ENCODE data around the gene PLXNA4. TPM values are rescaled to one million over a fixed set of nuclear protein-coding genes. Genes with fewer than 3 reads are reported as not detected.
A peak's percentile ranks its signal among the peaks of the same experiment; 100 is the strongest.

The PLXNA4 gene
- total and polyA plus RNA-seq, 2 experiments from 2014 or later: 0.32 TPM; not detected in 1

DNA sequence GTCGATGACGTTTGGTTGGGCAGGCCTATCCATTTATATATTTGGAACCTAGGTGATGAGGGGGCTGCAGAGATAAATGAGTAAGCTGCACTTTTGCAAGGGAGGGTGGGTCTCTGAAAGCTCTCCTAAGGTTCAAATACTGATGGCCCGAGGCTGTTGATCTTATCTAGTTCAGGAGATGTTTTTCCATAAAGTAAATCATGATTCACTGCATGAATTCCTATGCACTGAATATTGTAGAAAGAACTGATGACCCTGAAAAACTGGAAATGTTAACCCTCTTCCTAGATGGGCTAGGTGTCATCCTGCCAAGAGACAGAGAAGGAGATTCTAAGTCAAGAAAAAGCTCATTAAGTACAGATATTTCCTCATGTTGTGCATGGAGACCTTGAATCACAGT lies 459.9 kb downstream of the PLXNA4 start:
- H3K27me3 ChIP-seq (replicated peaks; ENCODE audit: insufficient read depth): no peaks in the 10 kb centered on the region
- peaks cover 20% of the 10 kb centered on the region for H3K4me1 ChIP-seq (ENCODE audit: insufficient read depth)
- no peak overlapping the region for H3K4me2 ChIP-seq (ENCODE audit: unreplicated experiment)
- H2AFZ ChIP-seq: no peak overlapping the region
- no peaks in the 10 kb centered on the region for H3K9me3 ChIP-seq (ENCODE audit: low read depth)
- H3F3A ChIP-seq (ENCODE audit: insufficient read depth): peaks cover 17% of the 10 kb centered on the region
- TF ChIP-seq EZH2 (IDR thresholded peaks at IDR 0.05; ENCODE audit: insufficient read depth, poor library complexity, severe bottlenecking) (no peak), EZH2phosphoT487 (IDR thresholded peaks at IDR 0.05; ENCODE audit: insufficient read depth, low read depth) (no peak)
- DNase-seq: peak; percentile 69
- no peaks in the 10 kb centered on the region for H3K36me3 ChIP-seq (ENCODE audit: low read depth)
- H3K4me3 ChIP-seq: no peak overlapping the region
- 27 to 33% methylated on average over 3 of the region's 3 CpGs for WGBS, 2 experiments (ENCODE audit: low coverage in 1 of 2, low lambda C conversion rate in 2 of 2, missing lambda C conversion rate in 2 of 2)
- H3K9me2 ChIP-seq (ENCODE audit: insufficient read depth): no peaks in the 10 kb centered on the region
- in situ Hi-C loops (cut with MboI): no loop called here
- H3K79me2 ChIP-seq (ENCODE audit: insufficient read depth): no peaks in the 10 kb centered on the region
- H3K9ac ChIP-seq: no peak overlapping the region
- H4K20me1 ChIP-seq (ENCODE audit: insufficient read depth): no peaks in the 10 kb centered on the region
- peak overlapping the region; percentile 55 for H3K27ac ChIP-seq

- in situ Hi-C loops (cut with MboI): no loop called here
- Histone ChIP-seq H3K9ac (no peak overlapping the region), H4K20me1 (ENCODE audit: insufficient read depth) (no peaks in the 10 kb centered on the region), H3K9me2 (ENCODE audit: insufficient read depth) (no peaks in the 10 kb centered on the region), H3K27ac (0 out of 2 replicates have a peak overlapping the region, but pooled peaks have one; percentile 55), H3F3A (ENCODE audit: insufficient read depth) (peaks cover 17% of the 10 kb centered on the region), H3K4me2 (ENCODE audit: unreplicated experiment) (no peak overlapping the region), H3K36me3 (ENCODE audit: low read depth) (no peaks in the 10 kb centered on the region), H3K9me3 (ENCODE audit: low read depth) (no peaks in the 10 kb centered on the region), H3K27me3 (replicated peaks; ENCODE audit: insufficient read depth) (no peaks in the 10 kb centered on the region), H2AFZ (no peak overlapping the region), H3K4me1 (ENCODE audit: insufficient read depth) (peaks cover 20% of the 10 kb centered on the region), H3K4me3 (no peak overlapping the region), H3K79me2 (ENCODE audit: insufficient read depth) (no peaks in the 10 kb centered on the region)
- 95 to 96% methylated on average over 2 of the region's 2 CpGs for WGBS, 2 experiments (ENCODE audit: low coverage in 1 of 2, low lambda C conversion rate in 2 of 2, missing lambda C conversion rate in 2 of 2)
- TF ChIP-seq EZH2phosphoT487 (IDR thresholded peaks at IDR 0.05; ENCODE audit: insufficient read depth, low read depth) (no peak), EZH2 (IDR thresholded peaks at IDR 0.05; ENCODE audit: insufficient read depth, poor library complexity, severe bottlenecking) (no peak)
- no peak for DNase-seq
These were observed 460.5 kb downstream of the PLXNA4 start for GRCh38 chr7:132115758-132116157.

GRCh38 chr7:132115028-132115427 lies 461.2 kb downstream of the PLXNA4 start:
- Histone ChIP-seq H3K4me1 (ENCODE audit: insufficient read depth) (peaks cover 20% of the 10 kb centered on the region), H3K27ac (no peak overlapping the region), H4K20me1 (ENCODE audit: insufficient read depth) (no peaks in the 10 kb centered on the region), H3K79me2 (ENCODE audit: insufficient read depth) (no peaks in the 10 kb centered on the region), H3F3A (ENCODE audit: insufficient read depth) (peaks cover 17% of the 10 kb centered on the region), H2AFZ (no peak overlapping the region), H3K9ac (no peak overlapping the region), H3K36me3 (ENCODE audit: low read depth) (no peaks in the 10 kb centered on the region), H3K9me2 (ENCODE audit: insufficient read depth) (no peaks in the 10 kb centered on the region; the same call in 1 of the 2 replicates), H3K9me3 (ENCODE audit: low read depth) (no peaks in the 10 kb centered on the region), H3K4me2 (ENCODE audit: unreplicated experiment) (no peak overlapping the region), H3K27me3 (replicated peaks; ENCODE audit: insufficient read depth) (no peaks in the 10 kb centered on the region), H3K4me3 (no peak overlapping the region)
- no peak for DNase-seq
- TF ChIP-seq EZH2phosphoT487 (IDR thresholded peaks at IDR 0.05; ENCODE audit: insufficient read depth, low read depth): no peak
- no peak for TF ChIP-seq EZH2 (IDR thresholded peaks at IDR 0.05; ENCODE audit: insufficient read depth, poor library complexity, severe bottlenecking)
- 81 to 91% methylated on average over 4 of the region's 4 CpGs for WGBS, 2 experiments (ENCODE audit: low coverage in 1 of 2, low lambda C conversion rate in 2 of 2, missing lambda C conversion rate in 2 of 2)
- in situ Hi-C loops (cut with MboI): no loop called here

- Histone ChIP-seq H4K20me1 (ENCODE audit: insufficient read depth) (no peaks in the 10 kb centered on the region), H3K27me3 (replicated peaks; ENCODE audit: insufficient read depth) (no peaks in the 10 kb centered on the region), H3K9ac (no peak overlapping the region), H3K9me3 (ENCODE audit: low read depth) (no peaks in the 10 kb centered on the region), H3K27ac (no peak overlapping the region), H3F3A (ENCODE audit: insufficient read depth) (peaks cover 17% of the 10 kb centered on the region), H3K4me2 (ENCODE audit: unreplicated experiment) (no peak overlapping the region), H3K79me2 (ENCODE audit: insufficient read depth) (no peaks in the 10 kb centered on the region), H3K4me1 (ENCODE audit: insufficient read depth) (peaks cover 20% of the 10 kb centered on the region), H3K4me3 (no peak overlapping the region), H3K36me3 (ENCODE audit: low read depth) (no peaks in the 10 kb centered on the region), H3K9me2 (ENCODE audit: insufficient read depth) (no peaks in the 10 kb centered on the region; the same call in 1 of the 2 replicates), H2AFZ (no peak overlapping the region)
- no peak for DNase-seq
- in situ Hi-C loops (cut with MboI): no loop called here
- WGBS, 2 experiments (ENCODE audit: low coverage in 1 of 2, low lambda C conversion rate in 2 of 2, missing lambda C conversion rate in 2 of 2): 95 to 96% methylated on average over 9 of the region's 9 CpGs
- TF ChIP-seq EZH2 (IDR thresholded peaks at IDR 0.05; ENCODE audit: insufficient read depth, poor library complexity, severe bottlenecking) (no peak), EZH2phosphoT487 (IDR thresholded peaks at IDR 0.05; ENCODE audit: insufficient read depth, low read depth) (no peak)
These were observed 461.9 kb downstream of the PLXNA4 start for GRCh38 chr7:132114411-132114810.

Data from GM23248 (cell line).